WTC11 (cell line): ENCODE results near the gene PAPSS1. TPM values are rescaled to one million over a fixed set of nuclear protein-coding genes. Genes with fewer than 3 reads are reported as not detected.

Experiments
- ATAC-seq: fragments of 200-7000 bp; cut with Tn5 transposase; 2 replicates; pipeline ENCODE4 v1.10.0; 2021; ENCODE audit warnings: mild to moderate bottlenecking, moderate library complexity
- CTCF ChIA-PET: fragments of 300-600 bp; sonication (Branson Sonifier 250); formaldehyde crosslinking; loops from one replicate; lab custom pipeline; 2021; ENCODE audit warnings: antibody characterized with exemption; lab: Charles Lee
- POLR2A ChIA-PET: fragments of 350-600 bp; sonication (Branson Sonifier 250); formaldehyde crosslinking; loops from one replicate; lab custom pipeline; 2021; ENCODE audit warnings: antibody characterized with exemption; lab: Charles Lee
- DNase-seq: peaks from one replicate; pipeline ENCODE4 v3.0.0; 2021; ENCODE audit warnings: low spot score
- H3K27ac Mint-ChIP-seq: 2 replicates; pipeline ENCODE4 v1.8.0; 2021; ENCODE audit warnings: mixed read lengths
- H3K27me3 Mint-ChIP-seq: 2 replicates; pipeline ENCODE4 v1.8.0; 2021; ENCODE audit warnings: low read depth, mild to moderate bottlenecking, moderate library complexity, mixed read lengths
- H3K36me3 Mint-ChIP-seq: 2 replicates; pipeline ENCODE4 v1.8.0; 2021; ENCODE audit warnings: mixed read lengths
- H3K4me1 Mint-ChIP-seq: 2 replicates; pipeline ENCODE4 v1.8.0; 2022; ENCODE audit warnings: mixed read lengths
- H3K4me3 Mint-ChIP-seq: 2 replicates; pipeline ENCODE4 v1.8.0; 2021; ENCODE audit warnings: mild to moderate bottlenecking, moderate library complexity, mixed read lengths
- H3K9me3 Mint-ChIP-seq: 2 replicates; pipeline ENCODE4 v1.8.0; 2021; ENCODE audit warnings: mixed read lengths
- CREM ChIP-seq: sonication (generic); formaldehyde crosslinking; IDR thresholded peaks from 2 replicates; pipeline ENCODE4 v1.8.1; 2022; ENCODE audit warnings: mild to moderate bottlenecking, missing genetic modification reagents, moderate library complexity
- ETV6 ChIP-seq: sonication (generic); formaldehyde crosslinking; IDR thresholded peaks from 2 replicates; pipeline ENCODE4 v1.8.1; 2022; ENCODE audit warnings: mild to moderate bottlenecking, missing genetic modification reagents
- GRHL2 ChIP-seq: fragments of 250-450 bp; sonication (Bioruptor Pico); IDR thresholded peaks from 2 replicates; pipeline ENCODE4 v1.8.0; 2022; ENCODE audit warnings: mild to moderate bottlenecking, moderate library complexity; ENCODE audit not compliant: insufficient replicate concordance, severe bottlenecking
- HMGA2 ChIP-seq: fragments of 250-450 bp; sonication (Bioruptor Pico); IDR thresholded peaks from 2 replicates; pipeline ENCODE4 v1.4.0; 2021; ENCODE audit warnings: mild to moderate bottlenecking, moderate library complexity
- NR2C2 ChIP-seq: sonication (generic); formaldehyde crosslinking; IDR thresholded peaks from 2 replicates; pipeline ENCODE4 v1.8.0; 2022; ENCODE audit warnings: mild to moderate bottlenecking, missing genetic modification reagents
- OVOL2 ChIP-seq: fragments of 250-450 bp; sonication (Bioruptor Pico); IDR thresholded peaks from 2 replicates; pipeline ENCODE4 v1.9.0; 2021; ENCODE audit warnings: mild to moderate bottlenecking, borderline replicate concordance
- RELA ChIP-seq: sonication (generic); formaldehyde crosslinking; IDR thresholded peaks from 2 replicates; pipeline ENCODE4 v1.8.1; 2022; ENCODE audit warnings: missing genetic modification reagents, mild to moderate bottlenecking, borderline replicate concordance
- ZNF423 ChIP-seq: fragments of 250-450 bp; sonication (Bioruptor Pico); IDR thresholded peaks from 2 replicates; pipeline ENCODE4 v2.1.2; 2022; ENCODE audit warnings: mild to moderate bottlenecking, moderate library complexity
- total RNA-seq: library from RNA; stranded (reverse); gene quantifications from 3 replicates; pipeline ENCODE4 v1.2.3, GENCODE V29; 2021
- TF ChIP-seq, protein P1 (sequence below): fragments of 250-450 bp; sonication (Bioruptor Pico); conservative IDR thresholded peaks from 2 replicates; pipeline ENCODE4 v1.9.0; 2021; ENCODE audit warnings: mild to moderate bottlenecking
- TF ChIP-seq, protein P2 (sequence below): sonication (generic); formaldehyde crosslinking; IDR thresholded peaks from 2 replicates; pipeline ENCODE4 v1.8.0; 2023; ENCODE audit warnings: mild to moderate bottlenecking, missing genetic modification reagents
- TF ChIP-seq, protein P3 (sequence below): sonication (generic); formaldehyde crosslinking; IDR thresholded peaks from 2 replicates; pipeline ENCODE4 v1.8.0; 2022; ENCODE audit warnings: mild to moderate bottlenecking, missing genetic modification reagents
- TF ChIP-seq, protein P4 (sequence below): sonication (generic); formaldehyde crosslinking; IDR thresholded peaks from 2 replicates; pipeline ENCODE4 v1.8.1; 2023; ENCODE audit warnings: mild to moderate bottlenecking, missing genetic modification reagents, moderate library complexity
- TF ChIP-seq, protein P5 (sequence below): fragments of 250-450 bp; sonication (Bioruptor Pico); IDR thresholded peaks from 2 replicates; pipeline ENCODE4 v1.9.0; 2021; ENCODE audit warnings: mild to moderate bottlenecking, borderline replicate concordance
- TF ChIP-seq, protein P6 (sequence below): fragments of 200-600 bp; IDR thresholded peaks from 2 replicates; pipeline ENCODE4 v1.8.0; 2022; ENCODE audit warnings: antibody characterized with exemption
- TF ChIP-seq, protein P7 (sequence below): sonication (generic); formaldehyde crosslinking; IDR thresholded peaks from 2 replicates; pipeline ENCODE4 v1.8.0; 2023; ENCODE audit warnings: missing genetic modification reagents
- TF ChIP-seq, protein P8 (sequence below): sonication (generic); formaldehyde crosslinking; conservative IDR thresholded peaks from 2 replicates; pipeline ENCODE4 v1.8.1; 2022; ENCODE audit warnings: mild to moderate bottlenecking, missing genetic modification reagents

The PAPSS1 gene
- total RNA-seq, 1 experiment from 2014 or later = 62.9 TPM

DNA sequence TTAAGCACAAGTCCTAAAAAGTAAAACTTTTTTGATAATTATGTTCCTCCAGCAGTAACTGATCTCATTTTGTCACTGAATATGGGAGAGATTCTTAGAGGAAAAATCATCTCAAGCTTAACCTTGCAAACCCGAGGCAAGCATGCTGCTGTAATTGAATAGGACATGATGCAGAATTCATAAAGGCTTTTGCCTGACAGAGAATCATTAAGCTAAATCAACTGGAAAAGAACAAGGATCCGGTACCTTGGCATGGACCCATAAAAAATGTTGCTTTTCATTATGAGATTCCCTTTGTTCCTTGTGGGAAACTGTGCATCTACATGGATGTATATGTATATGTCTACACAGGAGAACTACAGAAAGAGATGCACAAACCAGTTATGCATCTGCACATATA, 149.1 kb downstream of the PAPSS1 start (continued):
- TF ChIP-seq, protein P1, sequence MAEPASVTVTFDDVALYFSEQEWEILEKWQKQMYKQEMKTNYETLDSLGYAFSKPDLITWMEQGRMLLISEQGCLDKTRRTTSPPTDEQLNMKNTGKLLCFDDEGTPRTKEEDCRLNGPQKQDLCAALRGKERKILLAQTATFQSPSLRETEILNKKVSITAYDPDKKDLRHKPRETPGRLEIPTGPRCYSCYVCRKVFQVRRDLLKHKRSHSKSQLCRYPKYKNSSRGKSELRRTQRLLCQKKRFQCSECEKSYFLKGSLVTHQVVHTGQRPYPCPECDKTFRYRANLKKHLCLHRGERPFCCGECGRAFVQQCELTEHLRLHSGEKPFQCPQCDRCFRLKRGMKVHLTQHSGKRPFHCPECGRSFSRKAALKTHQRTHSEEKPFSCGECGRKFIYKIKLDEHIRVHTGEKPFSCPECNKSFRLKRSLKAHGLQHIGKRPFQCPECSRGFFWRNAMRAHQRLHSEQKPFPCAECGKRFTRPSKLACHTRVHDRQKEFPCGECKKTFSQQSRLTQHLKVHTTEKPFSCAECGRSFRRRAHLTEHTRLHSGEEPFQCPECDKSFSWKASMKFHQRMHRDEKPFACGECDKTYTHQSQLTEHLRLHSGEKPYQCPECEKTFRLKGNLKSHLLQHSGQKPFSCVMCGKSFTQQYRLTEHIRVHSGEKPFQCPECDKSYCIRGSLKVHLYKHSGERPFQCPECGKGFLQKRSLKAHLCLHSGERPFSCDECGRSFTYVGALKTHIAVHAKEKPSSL (CRISPR knock-in tag) = no peak
- TF ChIP-seq, protein P2, sequence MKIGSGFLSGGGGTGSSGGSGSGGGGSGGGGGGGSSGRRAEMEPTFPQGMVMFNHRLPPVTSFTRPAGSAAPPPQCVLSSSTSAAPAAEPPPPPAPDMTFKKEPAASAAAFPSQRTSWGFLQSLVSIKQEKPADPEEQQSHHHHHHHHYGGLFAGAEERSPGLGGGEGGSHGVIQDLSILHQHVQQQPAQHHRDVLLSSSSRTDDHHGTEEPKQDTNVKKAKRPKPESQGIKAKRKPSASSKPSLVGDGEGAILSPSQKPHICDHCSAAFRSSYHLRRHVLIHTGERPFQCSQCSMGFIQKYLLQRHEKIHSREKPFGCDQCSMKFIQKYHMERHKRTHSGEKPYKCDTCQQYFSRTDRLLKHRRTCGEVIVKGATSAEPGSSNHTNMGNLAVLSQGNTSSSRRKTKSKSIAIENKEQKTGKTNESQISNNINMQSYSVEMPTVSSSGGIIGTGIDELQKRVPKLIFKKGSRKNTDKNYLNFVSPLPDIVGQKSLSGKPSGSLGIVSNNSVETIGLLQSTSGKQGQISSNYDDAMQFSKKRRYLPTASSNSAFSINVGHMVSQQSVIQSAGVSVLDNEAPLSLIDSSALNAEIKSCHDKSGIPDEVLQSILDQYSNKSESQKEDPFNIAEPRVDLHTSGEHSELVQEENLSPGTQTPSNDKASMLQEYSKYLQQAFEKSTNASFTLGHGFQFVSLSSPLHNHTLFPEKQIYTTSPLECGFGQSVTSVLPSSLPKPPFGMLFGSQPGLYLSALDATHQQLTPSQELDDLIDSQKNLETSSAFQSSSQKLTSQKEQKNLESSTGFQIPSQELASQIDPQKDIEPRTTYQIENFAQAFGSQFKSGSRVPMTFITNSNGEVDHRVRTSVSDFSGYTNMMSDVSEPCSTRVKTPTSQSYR (CRISPR knock-in tag) = no peak
- TF ChIP-seq GRHL2 (CRISPR knock-in tag) (no peak), RELA (CRISPR knock-in tag) (no peak), OVOL2 (CRISPR knock-in tag) (no peak), ZNF423 (CRISPR knock-in tag) (no peak), CREM (CRISPR knock-in tag) (no peak)
- TF ChIP-seq, protein P3, sequence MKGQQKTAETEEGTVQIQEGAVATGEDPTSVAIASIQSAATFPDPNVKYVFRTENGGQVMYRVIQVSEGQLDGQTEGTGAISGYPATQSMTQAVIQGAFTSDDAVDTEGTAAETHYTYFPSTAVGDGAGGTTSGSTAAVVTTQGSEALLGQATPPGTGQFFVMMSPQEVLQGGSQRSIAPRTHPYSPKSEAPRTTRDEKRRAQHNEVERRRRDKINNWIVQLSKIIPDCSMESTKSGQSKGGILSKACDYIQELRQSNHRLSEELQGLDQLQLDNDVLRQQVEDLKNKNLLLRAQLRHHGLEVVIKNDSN (CRISPR knock-in tag) = no peak
- TF ChIP-seq, protein P4, sequence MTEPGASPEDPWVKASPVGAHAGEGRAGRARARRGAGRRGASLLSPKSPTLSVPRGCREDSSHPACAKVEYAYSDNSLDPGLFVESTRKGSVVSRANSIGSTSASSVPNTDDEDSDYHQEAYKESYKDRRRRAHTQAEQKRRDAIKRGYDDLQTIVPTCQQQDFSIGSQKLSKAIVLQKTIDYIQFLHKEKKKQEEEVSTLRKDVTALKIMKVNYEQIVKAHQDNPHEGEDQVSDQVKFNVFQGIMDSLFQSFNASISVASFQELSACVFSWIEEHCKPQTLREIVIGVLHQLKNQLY (CRISPR knock-in tag) = no peak
- TF ChIP-seq, protein P5, sequence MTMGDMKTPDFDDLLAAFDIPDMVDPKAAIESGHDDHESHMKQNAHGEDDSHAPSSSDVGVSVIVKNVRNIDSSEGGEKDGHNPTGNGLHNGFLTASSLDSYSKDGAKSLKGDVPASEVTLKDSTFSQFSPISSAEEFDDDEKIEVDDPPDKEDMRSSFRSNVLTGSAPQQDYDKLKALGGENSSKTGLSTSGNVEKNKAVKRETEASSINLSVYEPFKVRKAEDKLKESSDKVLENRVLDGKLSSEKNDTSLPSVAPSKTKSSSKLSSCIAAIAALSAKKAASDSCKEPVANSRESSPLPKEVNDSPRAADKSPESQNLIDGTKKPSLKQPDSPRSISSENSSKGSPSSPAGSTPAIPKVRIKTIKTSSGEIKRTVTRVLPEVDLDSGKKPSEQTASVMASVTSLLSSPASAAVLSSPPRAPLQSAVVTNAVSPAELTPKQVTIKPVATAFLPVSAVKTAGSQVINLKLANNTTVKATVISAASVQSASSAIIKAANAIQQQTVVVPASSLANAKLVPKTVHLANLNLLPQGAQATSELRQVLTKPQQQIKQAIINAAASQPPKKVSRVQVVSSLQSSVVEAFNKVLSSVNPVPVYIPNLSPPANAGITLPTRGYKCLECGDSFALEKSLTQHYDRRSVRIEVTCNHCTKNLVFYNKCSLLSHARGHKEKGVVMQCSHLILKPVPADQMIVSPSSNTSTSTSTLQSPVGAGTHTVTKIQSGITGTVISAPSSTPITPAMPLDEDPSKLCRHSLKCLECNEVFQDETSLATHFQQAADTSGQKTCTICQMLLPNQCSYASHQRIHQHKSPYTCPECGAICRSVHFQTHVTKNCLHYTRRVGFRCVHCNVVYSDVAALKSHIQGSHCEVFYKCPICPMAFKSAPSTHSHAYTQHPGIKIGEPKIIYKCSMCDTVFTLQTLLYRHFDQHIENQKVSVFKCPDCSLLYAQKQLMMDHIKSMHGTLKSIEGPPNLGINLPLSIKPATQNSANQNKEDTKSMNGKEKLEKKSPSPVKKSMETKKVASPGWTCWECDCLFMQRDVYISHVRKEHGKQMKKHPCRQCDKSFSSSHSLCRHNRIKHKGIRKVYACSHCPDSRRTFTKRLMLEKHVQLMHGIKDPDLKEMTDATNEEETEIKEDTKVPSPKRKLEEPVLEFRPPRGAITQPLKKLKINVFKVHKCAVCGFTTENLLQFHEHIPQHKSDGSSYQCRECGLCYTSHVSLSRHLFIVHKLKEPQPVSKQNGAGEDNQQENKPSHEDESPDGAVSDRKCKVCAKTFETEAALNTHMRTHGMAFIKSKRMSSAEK (CRISPR knock-in tag) = no peak
- TF ChIP-seq, protein P6, sequence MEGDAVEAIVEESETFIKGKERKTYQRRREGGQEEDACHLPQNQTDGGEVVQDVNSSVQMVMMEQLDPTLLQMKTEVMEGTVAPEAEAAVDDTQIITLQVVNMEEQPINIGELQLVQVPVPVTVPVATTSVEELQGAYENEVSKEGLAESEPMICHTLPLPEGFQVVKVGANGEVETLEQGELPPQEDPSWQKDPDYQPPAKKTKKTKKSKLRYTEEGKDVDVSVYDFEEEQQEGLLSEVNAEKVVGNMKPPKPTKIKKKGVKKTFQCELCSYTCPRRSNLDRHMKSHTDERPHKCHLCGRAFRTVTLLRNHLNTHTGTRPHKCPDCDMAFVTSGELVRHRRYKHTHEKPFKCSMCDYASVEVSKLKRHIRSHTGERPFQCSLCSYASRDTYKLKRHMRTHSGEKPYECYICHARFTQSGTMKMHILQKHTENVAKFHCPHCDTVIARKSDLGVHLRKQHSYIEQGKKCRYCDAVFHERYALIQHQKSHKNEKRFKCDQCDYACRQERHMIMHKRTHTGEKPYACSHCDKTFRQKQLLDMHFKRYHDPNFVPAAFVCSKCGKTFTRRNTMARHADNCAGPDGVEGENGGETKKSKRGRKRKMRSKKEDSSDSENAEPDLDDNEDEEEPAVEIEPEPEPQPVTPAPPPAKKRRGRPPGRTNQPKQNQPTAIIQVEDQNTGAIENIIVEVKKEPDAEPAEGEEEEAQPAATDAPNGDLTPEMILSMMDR = no peak

DNA sequence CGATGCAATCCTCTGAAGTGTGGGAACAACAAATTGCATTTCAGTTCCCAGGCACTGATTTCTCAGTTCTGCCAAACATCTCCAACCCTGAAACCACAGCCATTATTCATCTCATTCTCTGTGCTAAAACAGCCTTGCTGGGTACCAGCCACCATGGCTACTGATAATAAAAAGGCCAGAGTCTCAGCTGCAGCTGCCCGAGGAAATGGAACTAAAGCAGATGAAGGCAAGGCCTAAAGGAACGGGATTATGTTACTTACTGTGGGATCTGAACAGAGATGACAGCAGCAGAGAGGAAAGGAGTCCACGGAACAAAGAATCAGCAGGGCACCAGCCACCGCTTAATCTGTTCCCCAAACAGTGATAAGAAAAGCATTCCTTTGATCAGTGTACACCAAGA, 155.7 kb downstream of the PAPSS1 start:
- ChIA-PET CTCF (no interaction called here), POLR2A (no interaction called here)
- DNase-seq (no peak), ATAC-seq (peak; percentile 71)
- no peak overlapping the region for H3K4me3 Mint-ChIP-seq
- peaks cover 17% of the 10 kb centered on the region for H3K4me1 Mint-ChIP-seq
- H3K27me3 Mint-ChIP-seq = no peaks in the 10 kb centered on the region
- H3K36me3 Mint-ChIP-seq = peaks cover 4% of the 10 kb centered on the region; the same call in 1 of the 2 replicates
- H3K9me3 Mint-ChIP-seq = peaks cover 10% of the 10 kb centered on the region; the same call in 1 of the 2 replicates
- no peak overlapping the region for H3K27ac Mint-ChIP-seq
- TF ChIP-seq NR2C2 (CRISPR knock-in tag) (no peak), ETV6 (CRISPR knock-in tag) (no peak), HMGA2 (no peak)
- TF ChIP-seq, protein P2 (CRISPR knock-in tag) = no peak
- TF ChIP-seq, protein P7, sequence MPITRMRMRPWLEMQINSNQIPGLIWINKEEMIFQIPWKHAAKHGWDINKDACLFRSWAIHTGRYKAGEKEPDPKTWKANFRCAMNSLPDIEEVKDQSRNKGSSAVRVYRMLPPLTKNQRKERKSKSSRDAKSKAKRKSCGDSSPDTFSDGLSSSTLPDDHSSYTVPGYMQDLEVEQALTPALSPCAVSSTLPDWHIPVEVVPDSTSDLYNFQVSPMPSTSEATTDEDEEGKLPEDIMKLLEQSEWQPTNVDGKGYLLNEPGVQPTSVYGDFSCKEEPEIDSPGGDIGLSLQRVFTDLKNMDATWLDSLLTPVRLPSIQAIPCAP (CRISPR knock-in tag) = no peak
- TF ChIP-seq, protein P8, sequence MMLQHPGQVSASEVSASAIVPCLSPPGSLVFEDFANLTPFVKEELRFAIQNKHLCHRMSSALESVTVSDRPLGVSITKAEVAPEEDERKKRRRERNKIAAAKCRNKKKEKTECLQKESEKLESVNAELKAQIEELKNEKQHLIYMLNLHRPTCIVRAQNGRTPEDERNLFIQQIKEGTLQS = no peak
